GM12801 (cell line): ENCODE measurements around the gene PLEKHA5.

Source experiments
- CTCF ChIP-seq: IDR thresholded peaks from one replicate; pipeline ENCODE4 v1.5.1; 2011; ENCODE audit warnings: control low read depth; ENCODE audit not compliant: insufficient read length; ENCODE audit errors: extremely low read depth

Gene PLEKHA5, protein sequence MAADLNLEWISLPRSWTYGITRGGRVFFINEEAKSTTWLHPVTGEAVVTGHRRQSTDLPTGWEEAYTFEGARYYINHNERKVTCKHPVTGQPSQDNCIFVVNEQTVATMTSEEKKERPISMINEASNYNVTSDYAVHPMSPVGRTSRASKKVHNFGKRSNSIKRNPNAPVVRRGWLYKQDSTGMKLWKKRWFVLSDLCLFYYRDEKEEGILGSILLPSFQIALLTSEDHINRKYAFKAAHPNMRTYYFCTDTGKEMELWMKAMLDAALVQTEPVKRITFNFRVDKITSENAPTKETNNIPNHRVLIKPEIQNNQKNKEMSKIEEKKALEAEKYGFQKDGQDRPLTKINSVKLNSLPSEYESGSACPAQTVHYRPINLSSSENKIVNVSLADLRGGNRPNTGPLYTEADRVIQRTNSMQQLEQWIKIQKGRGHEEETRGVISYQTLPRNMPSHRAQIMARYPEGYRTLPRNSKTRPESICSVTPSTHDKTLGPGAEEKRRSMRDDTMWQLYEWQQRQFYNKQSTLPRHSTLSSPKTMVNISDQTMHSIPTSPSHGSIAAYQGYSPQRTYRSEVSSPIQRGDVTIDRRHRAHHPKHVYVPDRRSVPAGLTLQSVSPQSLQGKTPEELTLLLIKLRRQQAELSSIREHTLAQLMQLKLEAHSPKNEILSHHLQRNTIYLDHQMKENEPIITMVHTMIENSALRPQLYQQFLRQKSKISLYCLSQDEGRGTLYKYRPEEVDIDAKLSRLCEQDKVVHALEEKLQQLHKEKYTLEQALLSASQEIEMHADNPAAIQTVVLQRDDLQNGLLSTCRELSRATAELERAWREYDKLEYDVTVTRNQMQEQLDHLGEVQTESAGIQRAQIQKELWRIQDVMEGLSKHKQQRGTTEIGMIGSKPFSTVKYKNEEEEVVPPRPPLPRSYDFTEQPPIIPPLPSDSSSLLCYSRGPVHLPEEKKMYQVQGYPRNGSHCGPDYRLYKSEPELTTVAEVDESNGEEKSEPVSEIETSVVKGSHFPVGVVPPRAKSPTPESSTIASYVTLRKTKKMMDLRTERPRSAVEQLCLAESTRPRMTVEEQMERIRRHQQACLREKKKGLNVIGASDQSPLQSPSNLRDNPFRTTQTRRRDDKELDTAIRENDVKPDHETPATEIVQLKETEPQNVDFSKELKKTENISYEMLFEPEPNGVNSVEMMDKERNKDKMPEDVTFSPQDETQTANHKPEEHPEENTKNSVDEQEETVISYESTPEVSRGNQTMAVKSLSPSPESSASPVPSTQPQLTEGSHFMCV

DNA sequence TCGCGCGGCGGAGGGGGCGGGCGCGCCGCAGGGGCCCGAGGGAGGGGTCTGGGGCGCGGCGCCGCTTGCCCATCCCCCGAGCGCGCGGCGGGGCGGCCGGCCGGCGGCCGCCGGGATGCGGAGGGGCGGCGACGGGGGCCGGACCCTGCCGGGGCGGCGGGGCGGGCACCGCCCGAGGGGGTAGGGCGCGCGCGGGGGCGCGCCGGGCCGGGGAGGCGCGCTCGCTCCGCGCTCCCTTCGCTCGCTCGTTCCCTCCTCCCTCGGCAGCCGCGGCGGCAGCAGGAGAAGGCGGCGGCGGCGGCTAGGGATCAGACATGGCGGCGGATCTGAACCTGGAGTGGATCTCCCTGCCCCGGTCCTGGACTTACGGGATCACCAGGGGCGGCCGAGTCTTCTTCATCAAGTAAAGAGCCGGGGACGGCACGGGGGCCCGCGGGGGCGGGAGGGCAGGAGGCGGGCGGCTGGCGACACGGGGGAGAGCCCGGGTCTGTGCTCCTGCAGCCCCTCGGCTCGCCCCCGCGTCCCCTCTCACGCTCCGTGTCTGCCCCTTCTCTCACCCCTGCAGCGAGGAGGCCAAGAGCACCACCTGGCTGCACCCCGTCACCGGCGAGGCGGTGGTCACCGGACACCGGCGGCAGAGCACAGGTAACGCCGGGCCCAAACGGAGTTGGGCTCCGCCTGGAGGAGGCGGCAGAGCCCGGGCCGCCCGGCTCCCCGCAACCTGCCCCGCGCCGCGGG, at the start of gene PLEKHA5:
Gene PLEKHA5, plus strand, starts transcription at position 248 of the 738 bp plus-strand sequence. Its CDS starts 67 bp downstream, at position 315.
- TF ChIP-seq CTCF: no peak

DNA sequence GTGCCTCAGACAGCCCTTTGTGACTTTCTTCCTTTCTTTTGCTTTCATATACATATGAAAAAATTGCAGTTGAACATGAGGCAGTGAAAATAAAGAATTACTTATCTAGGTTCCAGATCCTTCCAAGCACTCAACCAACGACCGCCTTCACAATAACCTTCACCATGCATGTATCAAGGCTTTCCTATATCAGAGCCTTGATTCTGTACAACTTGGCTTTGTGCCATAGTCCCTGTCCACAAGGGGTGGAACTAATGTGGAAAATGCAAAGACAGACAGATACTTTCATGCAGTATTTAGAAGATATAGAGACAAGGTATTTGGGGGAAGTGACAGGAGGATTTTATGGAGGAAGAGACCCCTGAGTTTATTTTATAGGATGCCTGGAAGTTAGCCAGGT, 48.6 kb upstream of the PLEKHA5 start:
- no peak for TF ChIP-seq CTCF

DNA sequence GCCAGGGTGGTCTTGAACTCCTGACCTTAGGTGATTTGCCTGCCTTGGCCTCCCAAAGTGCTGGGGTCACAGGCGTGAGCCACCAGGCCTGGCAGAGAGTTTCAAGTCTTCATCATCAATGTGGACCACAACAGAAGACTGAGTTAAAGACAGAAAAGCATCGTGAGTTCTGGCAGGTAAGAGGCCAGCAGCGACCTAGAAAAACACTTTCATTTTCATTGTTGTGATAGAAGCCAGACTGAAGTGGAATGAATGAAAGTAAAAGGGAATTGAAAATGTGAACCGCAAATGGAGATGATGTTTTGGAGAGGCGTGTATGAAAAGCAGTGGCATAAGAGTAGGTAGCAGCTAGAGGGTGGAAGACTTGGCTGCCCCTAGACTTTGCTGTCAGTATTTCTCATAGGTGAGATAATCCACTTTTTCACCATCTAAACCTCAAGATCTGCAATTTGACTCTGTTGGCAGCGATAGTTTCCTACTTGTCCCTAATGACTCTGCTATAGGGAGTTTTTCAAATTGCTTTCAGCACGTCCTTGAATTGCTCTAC, 47.1 kb upstream of the PLEKHA5 start:
- TF ChIP-seq CTCF: no peak

- TF ChIP-seq CTCF: no peak
Observed at GRCh38 chr12:19084547-19084946, 45.0 kb upstream of the PLEKHA5 start.

- TF ChIP-seq CTCF: no peak
Observed at GRCh38 chr12:19085090-19085489, 44.4 kb upstream of the PLEKHA5 start.

GRCh38 chr12:19088606-19089005, 40.9 kb upstream of the PLEKHA5 start:
- no peak for TF ChIP-seq CTCF
